ENCODE results near the gene FOXN1. TPM values are rescaled to one million over a fixed set of nuclear protein-coding genes. Genes with fewer than 3 reads are reported as not detected.

FOXN1 gene
- polyA plus RNA-seq, 4 donors: 0.47 to 0.62 (median 0.61) TPM

DNA sequence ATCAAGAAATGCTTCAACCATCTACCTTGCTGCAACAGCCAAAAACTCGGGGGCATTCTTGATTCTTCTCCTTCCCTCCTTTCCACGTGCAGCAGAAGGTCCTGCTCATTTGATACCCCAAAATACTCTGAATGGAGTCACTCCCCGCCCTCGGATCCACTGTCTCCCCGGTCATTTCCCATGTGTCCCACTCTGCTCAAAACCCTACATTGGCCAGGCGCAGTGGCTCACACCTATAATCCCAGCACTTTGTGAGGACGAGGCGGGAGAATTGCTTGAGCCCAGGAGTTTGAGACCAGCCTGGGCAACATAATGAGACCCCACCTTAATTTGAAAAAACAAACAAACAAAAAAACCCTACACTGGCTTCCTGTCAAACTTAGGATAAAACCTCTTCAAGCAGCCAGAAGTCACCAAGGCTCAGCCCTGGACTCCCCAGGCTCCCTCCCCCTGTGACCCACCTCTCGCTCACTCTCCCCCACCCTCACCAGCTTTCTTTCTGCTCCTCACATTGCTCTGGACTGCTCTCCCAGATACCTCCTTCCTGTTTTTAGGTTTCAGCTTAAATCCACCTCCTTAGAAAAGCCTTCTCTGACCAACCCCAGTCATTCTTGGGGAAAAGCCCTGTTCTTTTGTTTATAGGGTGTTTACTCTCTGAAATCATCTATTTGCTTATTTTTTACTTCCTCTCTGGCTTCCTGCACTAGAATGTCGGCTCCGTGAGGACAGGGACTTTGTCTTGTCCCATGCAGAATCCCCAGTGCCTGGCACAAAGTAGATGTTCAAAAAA, 29.9 kb upstream of the FOXN1 start:
- DNase-seq (ENCODE audit: low read depth in 4 of 4, low spot score in 3 of 4): no peak

DNA sequence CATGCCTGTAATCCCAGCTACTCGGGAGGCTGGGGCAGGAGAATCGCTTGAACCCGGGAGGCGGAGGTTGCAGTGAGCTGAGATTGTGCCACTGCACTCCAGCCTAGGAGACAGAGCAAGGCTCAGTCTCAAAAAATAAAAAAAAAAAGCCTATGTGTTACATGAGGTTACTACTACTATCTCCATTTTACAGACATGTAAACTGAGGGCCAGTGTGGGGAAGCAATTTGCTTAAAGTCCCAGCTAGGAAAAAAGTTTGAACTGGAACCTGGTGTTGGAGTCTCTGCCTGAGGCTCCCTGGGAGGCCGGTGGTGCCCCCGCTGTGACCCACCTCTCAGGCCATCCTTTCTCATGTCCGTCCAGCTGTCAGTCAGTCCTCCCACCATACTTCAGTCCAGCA, 28.2 kb upstream of the FOXN1 start:
- DNase-seq (ENCODE audit: low read depth in 4 of 4, low spot score in 3 of 4): no peak

DNA sequence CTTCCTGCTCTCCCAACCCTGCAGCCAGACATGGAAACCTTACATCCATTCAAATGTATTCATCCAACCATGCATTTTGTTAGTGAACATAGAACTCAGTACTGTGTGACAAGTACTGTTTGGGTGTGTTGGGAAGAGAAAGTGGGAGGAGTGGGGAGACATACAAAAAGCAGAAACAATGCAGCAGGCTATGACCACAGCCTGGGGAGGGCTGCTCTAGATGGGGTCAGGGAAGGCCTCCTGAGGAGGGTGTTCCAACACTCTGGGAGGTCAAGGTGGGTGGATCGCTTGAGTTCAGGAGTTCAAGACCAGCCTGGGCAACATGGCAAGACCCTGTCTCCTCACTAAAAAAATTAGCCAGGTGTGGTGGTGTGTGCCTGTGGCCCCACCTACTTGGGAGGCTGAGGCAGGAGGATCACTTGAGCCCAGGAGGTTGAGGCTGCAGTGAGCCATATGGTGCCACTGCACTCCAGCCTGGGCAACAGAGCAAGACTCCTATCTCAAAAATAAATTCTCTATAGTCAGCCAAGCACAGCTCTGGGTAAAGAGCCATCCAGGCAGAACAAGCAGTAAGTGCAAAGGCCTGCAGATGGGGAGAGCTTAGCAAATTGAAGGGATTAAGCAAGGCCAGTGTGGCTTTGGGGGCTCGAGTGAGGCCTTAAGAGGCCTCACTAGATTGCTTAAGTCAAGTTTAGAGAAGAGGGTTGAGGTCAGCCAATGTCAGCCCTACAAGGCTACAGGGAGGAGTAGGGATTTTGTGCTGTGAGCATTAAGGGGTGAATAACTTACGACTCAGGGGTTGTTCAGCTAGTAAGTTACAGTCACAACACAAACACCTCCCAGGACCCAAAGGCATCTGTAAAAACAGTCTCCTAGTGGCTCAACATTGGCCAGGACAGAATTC, 27.2 kb upstream of the FOXN1 start:
- no peak for DNase-seq (ENCODE audit: low read depth in 4 of 4, low spot score in 3 of 4)

DNA sequence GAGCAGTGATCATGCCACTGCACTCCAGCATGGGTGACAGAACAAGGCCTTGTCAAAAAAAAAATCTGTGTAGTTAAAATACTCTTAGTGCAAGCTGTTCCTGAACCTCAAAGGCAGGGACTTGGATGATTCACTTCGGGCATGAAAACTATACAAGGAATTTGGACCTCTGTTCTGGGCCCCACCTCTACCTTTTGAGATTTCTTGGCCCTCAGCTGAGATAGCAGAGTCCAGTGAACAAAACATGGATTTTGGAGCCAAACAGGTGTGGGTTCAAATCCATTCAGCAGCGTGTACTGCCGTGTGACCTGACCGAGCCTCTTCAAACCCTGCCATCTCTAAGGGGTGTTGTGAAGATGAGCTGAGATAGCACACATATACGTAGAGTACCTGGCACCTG, 25.9 kb upstream of the FOXN1 start:
- no peak for DNase-seq (ENCODE audit: low read depth in 4 of 4, low spot score in 3 of 4)

DNA sequence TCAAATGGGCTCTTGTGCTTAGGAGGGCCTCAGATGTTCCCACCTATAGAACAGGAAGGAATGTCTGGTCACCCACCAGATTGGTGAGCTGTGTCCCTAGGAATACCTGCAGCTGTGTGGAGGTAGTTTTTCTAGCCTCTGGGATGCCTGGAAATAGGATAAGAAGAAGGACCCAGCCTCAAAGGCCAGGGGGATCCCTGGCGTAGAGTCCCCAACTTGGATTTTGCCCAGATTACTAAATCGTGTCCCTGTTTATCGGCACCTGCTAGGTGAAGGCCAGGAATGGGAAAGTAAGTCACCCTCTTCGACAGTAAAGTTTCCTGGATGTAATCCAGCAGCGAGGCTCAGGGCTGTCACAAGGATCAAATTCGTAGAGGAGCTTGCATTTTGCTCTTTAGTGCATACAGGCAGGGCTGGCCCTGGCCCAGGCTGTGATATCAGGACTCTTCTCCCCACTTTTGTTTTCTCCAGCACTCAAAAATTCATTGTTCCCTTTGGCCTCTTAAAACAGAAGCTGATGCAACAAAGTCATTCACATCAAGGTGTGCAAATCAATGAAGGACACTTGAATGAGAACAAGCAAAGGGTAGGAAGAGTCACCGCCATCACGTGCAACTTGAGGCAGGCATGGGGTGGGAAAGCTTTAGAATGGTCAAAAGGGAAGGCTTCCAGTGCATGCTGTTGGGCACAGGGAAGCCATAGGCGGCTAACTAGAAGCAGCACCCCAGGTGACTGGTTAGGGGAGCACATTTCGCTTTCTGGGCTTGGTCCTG, 25.2 kb upstream of the FOXN1 start:
- DNase-seq (ENCODE audit: low read depth in 4 of 4, low spot score in 3 of 4): no peak

DNA sequence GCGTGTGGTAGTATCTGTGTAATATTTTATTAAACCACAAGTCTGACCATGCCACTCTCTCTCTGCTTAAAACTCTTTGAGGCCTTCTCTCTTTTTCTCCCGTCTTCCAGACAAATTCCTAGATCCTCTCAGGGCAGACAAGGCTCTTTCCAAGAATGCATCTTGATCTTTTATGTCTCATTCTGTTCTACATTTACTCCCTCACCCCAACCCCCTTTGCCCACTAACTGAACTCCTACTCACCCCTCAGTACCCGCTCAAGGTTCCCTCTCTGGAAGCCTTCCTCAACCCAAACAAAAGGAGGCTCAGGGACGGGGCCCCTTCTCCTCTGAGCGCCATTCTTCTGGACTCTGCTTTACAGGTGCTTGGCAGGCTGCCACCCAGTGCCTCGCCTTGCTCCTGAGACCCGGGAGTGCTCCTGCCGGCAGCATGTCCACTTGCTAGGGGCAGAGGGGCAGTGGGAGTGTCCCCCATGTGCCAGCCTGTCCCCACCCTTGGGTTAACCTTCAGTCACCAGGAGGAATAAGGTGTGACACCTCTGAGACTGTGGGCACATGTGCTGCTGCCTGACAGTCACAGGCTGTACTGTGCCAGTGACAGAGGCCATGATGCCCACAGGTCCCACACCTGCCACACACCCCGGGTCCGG, 23.5 kb upstream of the FOXN1 start:
- no peak for DNase-seq (ENCODE audit: low read depth in 4 of 4, low spot score in 3 of 4)

DNA sequence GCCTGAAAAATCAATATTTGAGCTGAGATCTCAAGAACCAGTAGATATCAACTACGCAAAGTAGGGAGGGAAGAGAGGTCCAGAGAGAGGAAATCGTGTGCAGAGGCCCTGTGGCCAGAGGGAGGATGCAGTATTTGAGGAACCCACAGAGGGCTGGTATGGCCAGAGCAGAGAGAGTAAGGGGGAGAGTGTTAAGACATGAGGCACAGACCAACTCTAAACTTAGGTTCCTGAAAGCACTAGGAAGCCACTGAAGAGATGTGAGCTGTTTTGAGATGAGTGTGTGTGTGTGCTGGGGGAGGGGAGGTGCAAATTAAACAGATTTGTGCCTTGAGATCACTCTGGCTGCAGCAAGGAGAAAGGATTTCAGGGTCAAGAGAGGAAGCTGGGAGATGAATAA, 21.9 kb upstream of the FOXN1 start:
- DNase-seq (ENCODE audit: low read depth in 4 of 4, low spot score in 3 of 4): no peak

DNA sequence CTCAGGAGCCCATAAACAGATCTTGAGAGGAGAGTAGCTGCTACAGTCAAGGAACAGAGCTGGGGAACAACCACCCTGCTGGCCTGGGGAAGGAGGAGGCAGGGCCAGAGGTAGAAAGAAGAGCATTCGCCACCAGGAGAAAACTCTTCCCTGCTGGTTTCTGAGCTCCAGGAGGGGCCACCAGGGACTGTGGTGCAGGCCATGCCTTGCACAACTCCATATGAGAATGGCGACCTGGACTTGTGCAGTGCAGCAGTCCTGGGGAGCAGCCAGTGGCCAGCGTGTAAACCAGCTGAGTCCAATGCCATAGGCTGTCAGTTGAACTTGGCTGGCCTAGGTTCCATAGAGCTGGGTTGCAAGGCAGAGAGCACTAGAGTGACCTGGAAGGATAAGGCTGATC, 21.1 kb upstream of the FOXN1 start:
- no peak for DNase-seq (ENCODE audit: low read depth in 4 of 4, low spot score in 3 of 4)

DNA sequence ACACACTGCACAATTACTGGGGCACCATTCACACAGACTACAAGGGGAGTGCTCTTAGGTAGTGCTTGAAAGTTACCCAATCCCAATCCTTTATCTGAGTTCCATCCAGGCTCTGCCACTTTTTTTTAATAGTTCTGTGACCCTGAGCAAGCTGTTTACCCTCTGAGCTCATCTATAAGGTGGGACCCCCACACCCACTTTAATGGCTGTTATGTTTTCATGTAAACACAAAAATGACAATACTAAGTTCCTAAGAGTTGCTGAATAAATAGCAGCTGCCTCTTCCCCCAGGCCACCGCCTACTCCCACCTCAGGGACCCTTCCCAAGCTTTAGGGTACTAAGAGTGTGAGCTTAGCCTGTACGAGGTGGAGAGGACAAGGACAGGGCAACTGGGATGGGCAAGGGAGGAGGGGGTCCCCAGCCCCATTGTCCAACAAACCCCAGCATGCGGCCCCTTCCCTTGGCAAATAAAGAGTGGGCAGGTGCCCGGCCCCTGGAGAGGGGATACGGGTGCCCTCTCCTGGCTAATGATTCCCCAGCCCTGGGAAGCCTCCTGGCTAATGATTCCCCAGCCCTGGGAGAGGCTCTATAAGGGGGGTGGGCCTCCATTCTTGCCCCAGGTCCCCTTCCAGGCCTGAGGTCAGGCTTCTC, 18.1 kb upstream of the FOXN1 start:
- DNase-seq (ENCODE audit: low read depth in 4 of 4, low spot score in 3 of 4): peak in 1 of 4 donors; percentile 39

DNA sequence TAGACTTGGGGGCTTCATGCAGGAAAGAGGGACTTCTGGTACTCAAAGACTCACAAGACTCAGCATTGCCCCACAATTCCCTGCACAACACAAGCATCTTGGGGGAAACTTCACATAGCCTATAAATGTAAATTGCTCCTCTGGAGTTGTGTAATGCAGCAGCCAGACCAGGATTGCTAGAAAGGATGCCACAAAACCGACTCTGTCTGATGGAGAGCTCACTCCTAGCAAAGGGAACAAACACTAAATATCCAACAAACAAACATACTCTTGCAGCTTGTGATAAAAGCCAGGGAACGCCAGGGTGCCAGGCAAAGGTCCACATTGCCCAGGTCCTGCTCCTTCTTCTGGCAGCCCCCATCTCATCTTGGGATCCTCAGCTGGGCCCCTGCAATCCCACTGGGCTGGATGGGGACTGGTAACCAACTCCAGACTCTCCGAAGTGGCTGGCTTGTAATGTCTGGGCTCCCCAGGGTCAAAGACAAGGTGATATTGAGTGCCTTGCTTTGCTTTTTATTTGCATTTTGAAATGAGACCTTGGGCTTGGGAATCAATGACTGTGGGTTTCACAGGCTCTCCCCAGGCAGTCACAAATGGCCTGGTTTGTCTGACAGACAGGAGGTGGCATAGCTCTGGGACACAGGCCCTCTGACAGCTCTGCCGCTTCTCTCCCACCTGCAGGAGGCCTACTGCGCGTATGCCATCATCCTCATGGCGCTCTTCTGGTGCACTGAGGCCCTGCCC, 17.4 kb upstream of the FOXN1 start:
- no peak for DNase-seq (ENCODE audit: low read depth in 4 of 4, low spot score in 3 of 4)

DNA sequence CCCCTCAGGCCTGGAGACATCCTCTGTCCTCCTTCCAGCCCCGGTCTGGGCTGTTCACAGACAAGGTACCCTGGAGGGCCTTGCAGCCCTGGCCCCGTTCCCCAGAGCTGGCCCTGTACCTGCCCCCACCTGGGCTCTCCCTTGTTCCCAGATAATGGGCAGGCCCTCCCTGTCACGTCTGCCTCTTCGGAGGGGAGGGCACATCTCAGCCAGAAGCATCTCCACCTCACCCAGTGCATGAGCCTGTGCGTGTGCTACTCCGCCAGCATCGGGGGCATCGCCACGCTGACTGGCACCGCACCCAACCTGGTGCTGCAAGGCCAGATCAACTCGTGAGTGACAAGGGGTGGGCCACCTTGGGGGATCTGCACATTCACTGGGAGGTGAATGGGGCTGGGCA, 14.9 kb upstream of the FOXN1 start:
- DNase-seq (ENCODE audit: low read depth in 4 of 4, low spot score in 3 of 4): no peak

DNA sequence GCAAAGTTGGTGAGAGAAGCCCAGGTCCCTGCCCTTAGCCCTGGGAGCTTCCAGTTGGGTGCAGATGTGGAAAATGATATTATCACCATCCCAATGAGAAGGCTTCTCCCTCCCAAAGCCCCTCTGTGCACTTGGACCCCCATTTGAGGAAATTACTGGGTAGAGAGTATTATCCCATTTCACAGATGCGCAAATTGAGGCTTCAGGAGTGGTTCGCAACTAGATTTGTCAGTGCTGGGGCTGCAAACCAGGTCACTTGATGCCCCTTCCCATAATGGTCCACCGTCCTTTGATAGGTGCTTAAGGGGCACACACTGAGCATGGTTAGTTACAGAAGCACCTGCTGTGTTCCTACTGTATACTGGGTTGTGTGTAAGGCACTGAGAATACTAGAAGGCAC, 14.3 kb upstream of the FOXN1 start:
- DNase-seq (ENCODE audit: low read depth in 4 of 4, low spot score in 3 of 4): no peak

DNA sequence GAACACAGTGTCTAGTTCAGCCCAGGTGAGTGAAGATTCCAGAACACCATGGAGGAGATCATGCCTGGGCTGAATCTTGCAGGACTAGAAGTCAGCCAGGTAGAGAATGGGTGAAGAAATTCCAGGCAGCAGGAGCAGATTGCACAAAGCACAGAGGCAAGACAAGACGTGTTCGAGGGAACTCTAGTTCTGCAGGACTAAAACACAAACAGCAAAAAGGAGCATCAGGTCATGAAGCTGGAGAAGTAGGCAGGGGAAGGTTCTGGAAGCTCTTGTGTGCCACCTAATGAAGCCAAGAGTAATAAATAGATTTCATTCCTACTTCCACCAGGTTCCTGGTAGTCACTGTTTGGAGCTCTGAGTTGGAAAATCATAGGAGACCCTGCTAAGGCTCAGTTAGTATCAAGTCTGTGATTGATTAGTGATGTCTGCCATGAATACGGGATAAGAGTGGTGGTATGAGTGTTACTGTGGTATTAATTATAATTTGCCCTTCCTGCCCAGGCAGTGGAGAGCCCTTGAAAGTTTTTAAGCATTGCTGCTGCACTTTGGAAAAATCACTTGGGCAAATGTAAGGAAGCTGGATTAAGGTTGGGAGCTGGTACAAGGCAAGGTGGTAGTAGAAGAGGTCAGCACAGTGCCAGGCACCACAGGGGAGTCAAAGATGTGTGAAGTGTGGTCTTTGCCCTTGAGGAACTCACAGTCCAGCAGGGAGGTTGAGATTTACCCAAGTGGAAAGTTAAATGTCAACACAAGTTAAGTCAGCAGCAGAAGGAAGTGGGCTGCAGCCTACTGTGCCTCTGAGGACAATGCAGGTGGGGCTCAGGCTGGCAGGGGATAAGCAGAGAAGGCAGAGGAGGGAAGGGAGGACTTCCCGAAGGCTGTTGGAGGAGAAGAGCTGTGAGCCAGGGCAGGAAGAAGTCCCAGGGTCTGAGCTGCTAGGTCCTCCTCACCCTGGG, 13.5 kb upstream of the FOXN1 start:
- DNase-seq (ENCODE audit: low read depth in 4 of 4, low spot score in 3 of 4): no peak

DNA sequence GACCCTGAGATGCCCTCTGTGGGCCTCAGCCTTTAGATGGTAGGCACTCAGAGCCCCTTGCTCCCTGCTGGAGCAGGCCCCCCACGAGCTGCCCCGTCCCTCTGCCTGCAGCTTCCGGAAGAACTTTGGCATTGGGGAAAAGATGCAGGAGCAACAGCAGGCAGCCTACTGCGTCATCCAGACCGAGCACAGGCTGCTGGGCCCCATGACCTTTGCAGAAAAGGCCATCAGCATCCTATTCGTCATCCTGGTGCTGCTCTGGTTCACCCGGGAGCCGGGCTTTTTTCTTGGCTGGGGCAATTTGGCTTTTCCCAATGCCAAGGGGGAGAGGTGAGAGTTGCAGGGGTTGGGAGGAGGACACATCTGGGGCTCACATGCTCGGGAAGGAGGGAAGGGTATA, 12.7 kb upstream of the FOXN1 start:
- DNase-seq (ENCODE audit: low read depth in 4 of 4, low spot score in 3 of 4): no peak

DNA sequence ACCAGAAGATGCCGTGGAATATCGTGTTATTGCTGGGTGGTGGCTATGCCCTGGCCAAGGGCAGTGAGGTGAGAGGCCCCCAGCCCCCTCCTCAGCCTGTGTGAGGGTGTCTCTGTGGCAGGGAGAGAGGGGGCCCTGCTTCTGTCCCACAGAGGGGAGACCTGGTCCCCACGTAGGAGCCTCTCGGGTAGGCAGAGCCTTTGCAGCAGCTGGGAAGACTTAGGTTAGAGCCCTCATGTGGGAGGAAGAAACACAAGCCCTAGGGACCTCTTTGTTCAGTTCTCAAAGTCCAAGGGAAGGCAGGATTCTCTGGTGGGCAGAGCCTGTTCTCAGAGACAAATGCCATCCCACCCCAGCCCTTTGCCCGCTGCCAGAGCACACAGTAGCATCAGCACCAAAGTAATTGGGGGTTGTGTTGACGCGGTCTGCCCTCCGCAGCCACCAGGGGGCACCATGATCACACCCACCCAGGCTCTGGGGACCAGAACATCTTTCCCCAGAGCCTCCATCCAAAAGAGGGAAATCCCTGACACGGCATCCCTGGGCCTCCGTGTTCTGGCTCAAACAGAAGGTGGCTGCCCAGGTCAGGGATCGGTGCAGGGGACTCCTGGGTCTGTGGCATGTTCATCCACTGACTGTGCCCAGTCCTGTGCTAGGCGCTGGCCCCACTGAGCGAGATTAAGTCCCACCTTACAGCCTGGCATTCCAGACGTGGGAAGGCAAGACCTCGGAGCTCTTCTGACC, 11.5 kb upstream of the FOXN1 start:
- DNase-seq (ENCODE audit: low read depth in 4 of 4, low spot score in 3 of 4): peak in 2 of 4 donors; percentile 41 to 76

DNA sequence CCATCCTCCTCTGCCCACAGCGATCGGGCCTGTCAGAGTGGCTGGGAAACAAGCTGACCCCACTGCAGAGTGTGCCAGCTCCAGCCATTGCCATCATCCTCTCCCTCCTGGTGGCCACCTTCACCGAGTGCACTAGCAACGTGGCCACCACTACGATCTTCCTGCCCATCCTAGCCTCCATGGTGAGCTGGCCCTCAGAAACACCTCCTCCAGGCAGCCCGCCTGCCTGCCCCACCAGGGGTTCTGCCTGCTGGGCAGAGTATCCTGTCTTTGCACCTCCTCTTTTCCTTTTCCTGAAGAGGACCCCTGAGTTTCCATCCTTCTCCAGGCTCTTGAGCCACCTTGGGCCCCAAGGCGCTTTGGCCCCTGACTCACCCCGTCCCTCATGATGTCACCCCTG, 10.5 kb upstream of the FOXN1 start:
- no peak for DNase-seq (ENCODE audit: low read depth in 4 of 4, low spot score in 3 of 4)

DNA sequence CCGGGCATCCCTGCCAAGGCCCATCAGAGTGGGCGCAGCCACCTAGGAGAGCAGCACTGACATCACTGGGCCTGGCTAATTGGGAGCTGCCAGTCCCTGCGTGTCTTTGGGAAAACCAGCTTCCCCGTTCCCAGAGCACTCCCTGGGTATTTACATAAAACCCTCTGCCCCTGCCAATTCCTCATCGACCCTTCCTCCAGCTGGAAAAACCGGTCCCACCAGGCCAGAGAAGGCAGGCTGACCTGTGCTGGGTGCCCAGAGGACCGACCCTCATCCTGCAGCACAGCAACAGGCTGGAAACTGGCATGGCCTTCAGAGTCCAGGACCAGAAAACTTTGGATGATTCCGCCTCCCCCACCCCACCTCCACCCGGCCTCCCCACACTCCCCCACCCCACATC, 8.2 kb upstream of the FOXN1 start:
- DNase-seq (ENCODE audit: low read depth in 4 of 4, low spot score in 3 of 4): no peak

Measured in right renal pelvis (tissue), 4 donors.